Uterus (tissue), 4 donors: Measurements from ENCODE around the gene CDH4. TPM values are rescaled to one million over a fixed set of nuclear protein-coding genes. Genes with fewer than 3 reads are reported as not detected.

Experiments used
- DNase-seq, 2 donors: peaks; one replicate each; pipeline ENCODE4 v3.0.0-alpha.2; 2019 to 2020
- H3K27ac ChIP-seq, 2 donors: fragments of 200-600 bp; sonication (generic); 1 replicate in 1 of 2; 2 replicates in 1 of 2; pipeline ENCODE4 v1.5.1; 2016 to 2018
- H3K27me3 ChIP-seq, 2 donors: fragments of 200-600 bp; sonication (generic); one replicate each; pipeline ENCODE4 v1.5.1; 2018 to 2019; ENCODE audit warnings: control low read depth in 1 of 2
- H3K36me3 ChIP-seq, 2 donors: fragments of 200-600 bp; sonication (generic); one replicate each; pipeline ENCODE4 v1.5.1; 2019; ENCODE audit warnings: control low read depth in 1 of 2
- H3K4me1 ChIP-seq, 2 donors: fragments of 200-600 bp; sonication (generic); one replicate each; pipeline ENCODE4 v1.5.1; 2018 to 2019; ENCODE audit warnings: control low read depth in 1 of 2
- H3K4me3 ChIP-seq, 2 donors: fragments of 200-600 bp; sonication (generic); 1 replicate in 1 of 2; 2 replicates in 1 of 2; pipeline ENCODE4 v1.5.1; 2018 to 2019; ENCODE audit warnings: mild to moderate bottlenecking in 1 of 2
- H3K9me3 ChIP-seq, 2 donors: fragments of 200-600 bp; sonication (generic); one replicate each; pipeline ENCODE4 v1.5.1; 2019; ENCODE audit warnings: control low read depth in 1 of 2
- POLR2A ChIP-seq, 2 donors: fragments of 450-650 bp; IDR thresholded peaks; one replicate each; pipeline ENCODE4 v1.6.1; 2016; ENCODE audit warnings: antibody characterized with exemption in 2 of 2, mild to moderate bottlenecking in 1 of 2, moderate library complexity in 1 of 2
- intact Hi-C: fragments of 100-400 bp; cut with DNase I; formaldehyde crosslinking; loops from one replicate; pipeline ENCODE4 v1.15.1; 2023; ENCODE audit warnings: low total_unique reads
- total RNA-seq, 4 donors: library from RNA; depleted of rRNA in 3 of 4; stranded (reverse); fragments of >200 nt in 3 of 4; gene quantifications; one replicate each; pipeline versions ENCODE4 v1.1.0 to v1.2.4, GENCODE V29; 2014 to 2023
- TF ChIP-seq, protein P1 (sequence below), 4 experiments: fragments of 200-600 bp in 2 of 4; fragments of 450-650 bp in 2 of 4; sonication (generic) in 2 of 4; IDR thresholded peaks; one replicate each; pipeline ENCODE4 v1.5.1; 2016 to 2019; ENCODE audit warnings: antibody characterized with exemption in 4 of 4, mild to moderate bottlenecking in 2 of 4, moderate library complexity in 1 of 4
- donor health status: DM: yes; HTN: yes; CAD: no.

Gene CDH4
- total RNA-seq, 4 donors from 2014 or later: under 0.01 to 0.55 TPM; not detected in 2

DNA sequence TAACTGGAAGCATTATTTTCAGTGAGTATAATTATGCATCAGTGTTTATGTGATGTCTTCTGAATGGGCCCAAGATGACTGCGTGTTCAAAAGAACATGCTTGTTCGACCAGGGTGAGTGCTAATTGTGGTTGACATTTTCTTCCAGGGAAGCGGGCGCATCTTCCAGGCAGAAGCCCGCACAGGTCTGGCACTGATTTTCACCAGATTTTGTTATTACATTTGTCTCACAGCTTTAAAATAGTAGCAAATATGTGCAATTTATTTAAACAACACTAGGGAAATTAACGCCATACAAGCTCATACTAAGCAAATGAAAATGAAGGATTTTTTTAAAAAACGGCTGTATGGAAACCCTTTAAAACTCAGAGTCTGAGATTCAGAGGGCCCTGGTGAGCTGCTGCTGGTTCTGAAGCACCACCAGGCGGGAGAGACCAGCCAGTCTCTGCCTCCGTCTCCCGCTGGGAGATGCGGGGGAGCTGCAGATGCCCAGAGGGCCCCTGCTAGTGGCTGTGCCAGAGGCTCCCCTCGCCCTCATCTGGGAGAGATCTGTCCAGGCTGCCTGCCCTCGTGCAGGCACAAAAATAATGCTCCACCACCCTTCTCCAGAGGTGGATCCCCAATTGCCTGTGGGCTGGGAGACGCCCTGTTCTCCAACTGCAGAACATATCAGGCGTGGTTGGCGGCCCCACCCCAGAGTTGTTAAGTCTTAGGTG lies 516.7 kb downstream of the CDH4 start:
- intact Hi-C loops: loop anchor here (10.0 kb wide), 1 partner anchor 56 kb away; no protein-coding TSS in a partner anchor
- Histone ChIP-seq H3K9me3 (no peaks in the 10 kb centered on the region), H3K4me1 (no peaks in the 10 kb centered on the region), H3K36me3 (no peaks in the 10 kb centered on the region), H3K4me3 (no peak overlapping the region), H3K27me3 (no peaks in the 10 kb centered on the region), H3K27ac (no peak overlapping the region)
- no peak for DNase-seq
- TF ChIP-seq, protein P1, sequence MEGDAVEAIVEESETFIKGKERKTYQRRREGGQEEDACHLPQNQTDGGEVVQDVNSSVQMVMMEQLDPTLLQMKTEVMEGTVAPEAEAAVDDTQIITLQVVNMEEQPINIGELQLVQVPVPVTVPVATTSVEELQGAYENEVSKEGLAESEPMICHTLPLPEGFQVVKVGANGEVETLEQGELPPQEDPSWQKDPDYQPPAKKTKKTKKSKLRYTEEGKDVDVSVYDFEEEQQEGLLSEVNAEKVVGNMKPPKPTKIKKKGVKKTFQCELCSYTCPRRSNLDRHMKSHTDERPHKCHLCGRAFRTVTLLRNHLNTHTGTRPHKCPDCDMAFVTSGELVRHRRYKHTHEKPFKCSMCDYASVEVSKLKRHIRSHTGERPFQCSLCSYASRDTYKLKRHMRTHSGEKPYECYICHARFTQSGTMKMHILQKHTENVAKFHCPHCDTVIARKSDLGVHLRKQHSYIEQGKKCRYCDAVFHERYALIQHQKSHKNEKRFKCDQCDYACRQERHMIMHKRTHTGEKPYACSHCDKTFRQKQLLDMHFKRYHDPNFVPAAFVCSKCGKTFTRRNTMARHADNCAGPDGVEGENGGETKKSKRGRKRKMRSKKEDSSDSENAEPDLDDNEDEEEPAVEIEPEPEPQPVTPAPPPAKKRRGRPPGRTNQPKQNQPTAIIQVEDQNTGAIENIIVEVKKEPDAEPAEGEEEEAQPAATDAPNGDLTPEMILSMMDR (IDR thresholded peaks at IDR 0.05): no peak
- TF ChIP-seq POLR2A (IDR thresholded peaks at IDR 0.05): no peak

DNA sequence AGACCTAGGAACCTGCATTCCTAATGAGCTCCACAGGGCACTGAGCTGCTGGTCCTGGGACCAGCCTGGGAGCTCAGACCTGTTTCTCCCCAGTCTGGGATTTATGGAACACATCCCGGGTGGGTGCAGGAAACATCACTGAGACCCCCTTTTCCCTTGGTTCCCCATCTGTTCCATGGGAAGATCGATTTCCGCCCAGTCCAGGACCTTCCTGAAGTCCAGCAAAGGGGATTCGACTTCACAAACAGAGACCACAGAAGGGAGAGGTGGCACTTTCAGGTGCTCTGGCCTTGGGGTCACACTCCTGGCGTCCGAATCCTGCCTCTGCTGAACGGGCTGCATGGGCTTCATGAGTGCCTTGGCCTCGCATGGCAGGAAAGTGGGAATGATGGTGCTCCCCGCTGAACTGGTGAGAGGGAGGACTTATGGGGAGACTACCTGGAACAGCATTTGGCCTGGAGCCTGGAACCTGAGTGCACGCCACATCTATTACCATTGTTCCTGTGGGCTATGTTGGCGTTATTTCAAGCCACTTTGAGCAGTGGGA lies 517.3 kb downstream of the CDH4 start:
- H3K27me3 ChIP-seq: no peaks in the 10 kb centered on the region
- H3K27ac ChIP-seq: no peak overlapping the region
- no peak for TF ChIP-seq POLR2A (IDR thresholded peaks at IDR 0.05)
- TF ChIP-seq, protein P1 (IDR thresholded peaks at IDR 0.05): no peak
- intact Hi-C loops: loop anchor here (10.0 kb wide), 1 partner anchor 55 kb away; no protein-coding TSS in a partner anchor
- no peaks in the 10 kb centered on the region for H3K4me1 ChIP-seq
- no peak overlapping the region for H3K4me3 ChIP-seq
- H3K36me3 ChIP-seq: no peaks in the 10 kb centered on the region
- no peak for DNase-seq
- H3K9me3 ChIP-seq: no peaks in the 10 kb centered on the region

DNA sequence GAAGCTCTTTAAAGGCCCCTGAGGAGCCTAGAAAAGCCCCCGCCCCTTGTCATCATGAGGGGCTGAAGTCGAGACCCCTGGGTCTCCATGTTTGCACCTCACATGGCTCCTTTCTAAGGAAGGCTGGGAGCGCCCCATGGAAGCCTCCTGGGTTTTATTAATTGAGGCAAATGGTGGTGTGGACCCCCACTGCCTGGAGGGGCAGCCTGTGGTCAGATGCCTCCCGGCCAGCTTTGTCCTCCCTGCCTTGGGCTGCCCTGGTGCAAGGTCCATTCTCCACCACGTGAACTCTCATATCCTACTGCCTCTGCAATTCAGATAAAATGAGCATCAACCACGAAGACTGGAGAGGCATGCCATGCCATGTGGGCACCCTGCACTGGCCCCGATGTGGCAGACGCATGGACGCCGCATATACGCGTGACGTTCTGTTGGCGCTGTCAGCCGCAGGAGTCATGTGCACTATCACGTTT lies 518.1 kb downstream of the CDH4 start:
- Histone ChIP-seq H3K27ac (no peak overlapping the region), H3K9me3 (no peaks in the 10 kb centered on the region), H3K36me3 (no peaks in the 10 kb centered on the region), H3K4me3 (no peak overlapping the region), H3K27me3 (no peaks in the 10 kb centered on the region), H3K4me1 (no peaks in the 10 kb centered on the region)
- intact Hi-C loops: no loop called here
- DNase-seq: no peak
- TF ChIP-seq POLR2A (IDR thresholded peaks at IDR 0.05): no peak
- TF ChIP-seq, protein P1 (IDR thresholded peaks at IDR 0.05): no peak

DNA sequence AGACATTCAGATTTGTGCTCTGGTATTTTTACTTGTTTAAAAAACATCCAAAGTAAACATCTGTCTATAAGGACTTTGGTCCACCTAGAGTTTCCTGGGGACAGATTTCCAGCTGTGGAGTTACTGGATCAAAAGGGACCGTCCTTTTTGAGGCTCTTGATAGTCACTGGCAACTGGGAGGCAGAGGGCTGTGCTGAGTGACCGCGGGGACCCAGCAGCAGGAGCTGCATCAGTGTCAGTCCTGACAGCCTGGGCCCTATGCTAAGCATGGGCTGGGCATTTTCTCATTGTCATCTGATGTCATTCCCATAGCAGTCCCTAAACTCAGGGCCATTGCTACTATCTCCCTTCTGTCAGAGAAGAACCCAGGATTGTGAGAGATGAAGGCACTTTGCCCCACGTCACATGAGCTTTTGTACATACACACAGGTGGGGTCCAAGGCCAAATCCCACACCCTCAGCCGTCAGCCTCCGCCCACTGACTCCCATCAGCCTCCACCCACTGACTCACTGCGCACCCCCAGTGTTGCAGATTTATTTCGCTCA lies 519.8 kb downstream of the CDH4 start:
- TF ChIP-seq, protein P1 (IDR thresholded peaks at IDR 0.05): no peak
- no peak for TF ChIP-seq POLR2A (IDR thresholded peaks at IDR 0.05)
- Histone ChIP-seq H3K4me3 (no peak overlapping the region), H3K4me1 (no peaks in the 10 kb centered on the region), H3K36me3 (no peaks in the 10 kb centered on the region), H3K27me3 (no peaks in the 10 kb centered on the region), H3K27ac (no peak overlapping the region), H3K9me3 (no peaks in the 10 kb centered on the region)
- no peak for DNase-seq
- intact Hi-C loops: no loop called here
